H1 (cell line): ENCODE data around the gene MACIR. TPM values are rescaled to one million over a fixed set of nuclear protein-coding genes. Genes with fewer than 3 reads are reported as not detected.

ENCODE experiments used
- CBX8 ChIP-seq: fragments of 300-800, 300-1000 bp; sonication (generic); IDR thresholded peaks from 2 replicates; pipeline ENCODE4 v1.7.1; 2016; ENCODE audit warnings: low read depth, low read length, borderline replicate concordance
- MAX ChIP-seq: IDR thresholded peaks from 2 replicates; pipeline ENCODE4 v1.6.1; 2012; ENCODE audit warnings: inconsistent platforms
- PHF8 ChIP-seq: fragments of 200-600 bp; sonication (generic); conservative IDR thresholded peaks from 2 replicates; pipeline ENCODE4 v1.7.1; 2012; ENCODE audit warnings: low read depth, mild to moderate bottlenecking, inconsistent platforms, low read length, moderate library complexity
- SP4 ChIP-seq: IDR thresholded peaks from 2 replicates; pipeline ENCODE4 v1.6.1; 2012; ENCODE audit warnings: low read length, inconsistent platforms
- polyA plus RNA-seq, 7 experiments: library from polyadenylated mRNA; depleted of rRNA in 3 of 7; stranded (reverse) in 5 of 7; unstranded in 2 of 7; fragments of >200 nt in 5 of 7; fragments of 200-250 nt in 2 of 7; gene quantifications; 1 replicate in 5 of 7; 2 replicates in 1 of 7; 4 replicates in 1 of 7; pipeline versions ENCODE4 v1.2.1 to v1.2.3, GENCODE V29; 2011 to 2013; ENCODE audit warnings: missing spikeins in 2 of 7, mixed read lengths in 2 of 7
- total RNA-seq: library from RNA; stranded (reverse); fragmentation: NEBNext Ultra II Directional; extraction: Animal tissue kit (Norgen Biotek cat#: 25700); gene quantifications from 2 replicates; pipeline ENCODE4 v1.2.1, GENCODE V29; 2021

MACIR gene
- total and polyA plus RNA-seq, 2 of the 8 experiments (the other 6 are each of a cell fraction or from before 2014, with no cell fraction given): 8.0 to 19.2 TPM

- TF ChIP-seq CBX8 (no peak), MAX (no peak), PHF8 (no peak), SP4 (no peak)
These were observed 20.8 kb upstream of the MACIR start (continued) for GRCh38 chr5:103237778-103238177.
